SW 1271 (cell line): Measurements from ENCODE around the gene B4GALT2.

Experiments used
- DNase-seq, 2 experiments: peaks; one replicate each; lab custom pipeline; 2025; lab: John Stamatoyannopoulos, UW

Gene B4GALT2

GRCh38 chr1:43946236-43947060 is 32.6 kb upstream of the B4GALT2 start, which contains the start of gene IPO13:
IPO13 (plus strand) TSS chr1:43946950; CDS start chr1:43947601, 651 bp downstream.
- DNase-seq: peak; percentile 75 to 84

GRCh38 chr1:43947061-43947873 is 31.7 kb upstream of the B4GALT2 start:
- no peak for DNase-seq

- no peak for DNase-seq
Measured at GRCh38 chr1:43947874-43948437, 31.1 kb upstream of the B4GALT2 start.

GRCh38 chr1:43949678-43950077 is 29.3 kb upstream of the B4GALT2 start:
- no peak for DNase-seq

GRCh38 chr1:43951021-43951985 is 27.7 kb upstream of the B4GALT2 start:
- no peak for DNase-seq

- no peak for DNase-seq
Measured at GRCh38 chr1:43952731-43953346, 26.2 kb upstream of the B4GALT2 start.

GRCh38 chr1:43953361-43953760 is 25.6 kb upstream of the B4GALT2 start:
- no peak for DNase-seq

GRCh38 chr1:43954036-43954435 is 25.0 kb upstream of the B4GALT2 start:
- no peak for DNase-seq

- DNase-seq: no peak
Measured at GRCh38 chr1:43956234-43956633, 22.8 kb upstream of the B4GALT2 start.

GRCh38 chr1:43957407-43958040 is 21.5 kb upstream of the B4GALT2 start:
- no peak for DNase-seq

GRCh38 chr1:43958351-43959255 is 20.4 kb upstream of the B4GALT2 start:
- no peak for DNase-seq

GRCh38 chr1:43960798-43961197 is 18.2 kb upstream of the B4GALT2 start:
- no peak for DNase-seq

GRCh38 chr1:43961692-43962091 is 17.3 kb upstream of the B4GALT2 start:
- DNase-seq: no peak

- DNase-seq: no peak
Measured at GRCh38 chr1:43962324-43962723, 16.7 kb upstream of the B4GALT2 start.

GRCh38 chr1:43963006-43963405 is 16.0 kb upstream of the B4GALT2 start:
- no peak for DNase-seq

GRCh38 chr1:43963890-43964289 is 15.1 kb upstream of the B4GALT2 start:
- no peak for DNase-seq

- no peak for DNase-seq
Measured at GRCh38 chr1:43965316-43965715, 13.7 kb upstream of the B4GALT2 start.

GRCh38 chr1:43968348-43968948 is 10.6 kb upstream of the B4GALT2 start:
- no peak for DNase-seq

- DNase-seq: no peak
Measured at GRCh38 chr1:43969416-43969745, 9.6 kb upstream of the B4GALT2 start.
